ENCODE measurements around the gene GPX4.

DNA sequence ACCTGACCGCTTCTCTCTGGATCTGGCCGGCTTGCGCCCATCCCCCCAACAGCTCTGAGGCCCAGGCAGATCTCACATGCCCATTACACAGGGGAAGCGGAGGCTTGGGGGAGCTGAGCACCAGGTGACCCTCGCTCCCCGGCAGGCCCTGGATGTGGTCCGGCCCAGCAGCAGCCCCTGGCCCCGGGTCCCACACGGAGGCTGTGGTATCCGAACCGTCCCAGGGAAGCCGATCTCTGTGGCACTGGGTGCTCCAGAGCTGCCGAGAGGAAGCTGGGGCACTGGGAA, 42.6 kb downstream of the GPX4 start:
- TF ChIP-seq, protein P1, sequence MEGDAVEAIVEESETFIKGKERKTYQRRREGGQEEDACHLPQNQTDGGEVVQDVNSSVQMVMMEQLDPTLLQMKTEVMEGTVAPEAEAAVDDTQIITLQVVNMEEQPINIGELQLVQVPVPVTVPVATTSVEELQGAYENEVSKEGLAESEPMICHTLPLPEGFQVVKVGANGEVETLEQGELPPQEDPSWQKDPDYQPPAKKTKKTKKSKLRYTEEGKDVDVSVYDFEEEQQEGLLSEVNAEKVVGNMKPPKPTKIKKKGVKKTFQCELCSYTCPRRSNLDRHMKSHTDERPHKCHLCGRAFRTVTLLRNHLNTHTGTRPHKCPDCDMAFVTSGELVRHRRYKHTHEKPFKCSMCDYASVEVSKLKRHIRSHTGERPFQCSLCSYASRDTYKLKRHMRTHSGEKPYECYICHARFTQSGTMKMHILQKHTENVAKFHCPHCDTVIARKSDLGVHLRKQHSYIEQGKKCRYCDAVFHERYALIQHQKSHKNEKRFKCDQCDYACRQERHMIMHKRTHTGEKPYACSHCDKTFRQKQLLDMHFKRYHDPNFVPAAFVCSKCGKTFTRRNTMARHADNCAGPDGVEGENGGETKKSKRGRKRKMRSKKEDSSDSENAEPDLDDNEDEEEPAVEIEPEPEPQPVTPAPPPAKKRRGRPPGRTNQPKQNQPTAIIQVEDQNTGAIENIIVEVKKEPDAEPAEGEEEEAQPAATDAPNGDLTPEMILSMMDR (conservative IDR thresholded peaks at IDR 0.05; ENCODE audit: low read length), result no peak
- TF ChIP-seq EZH2phosphoT487 (IDR thresholded peaks at IDR 0.05; ENCODE audit: borderline replicate concordance), result no peak
